22Rv1 (cell line): Measurements from ENCODE around the gene STEAP1B.

Experiments
- CTCF ChIP-seq: fragments of 450-650 bp; IDR thresholded peaks from 2 replicates; pipeline ENCODE4 v1.5.1; 2017; ENCODE audit warnings: mild to moderate bottlenecking
- ZFX ChIP-seq: fragments of 450-650 bp; IDR thresholded peaks from 2 replicates; pipeline ENCODE4 v1.6.1; 2017; ENCODE audit warnings: antibody characterized with exemption, borderline replicate concordance

GRCh38 chr7:22372863-22373262 is 127.1 kb downstream of the STEAP1B start:
- no peak for TF ChIP-seq CTCF
- TF ChIP-seq ZFX, result no peak
